ENCODE measurements around the gene RREB1. TPM values are rescaled to one million over a fixed set of nuclear protein-coding genes. Genes with fewer than 3 reads are reported as not detected.
A peak's percentile ranks its signal among the peaks of the same experiment; 100 is the strongest.

RREB1 gene
- total RNA-seq, 4 donors from 2014 or later, result 73.9 to 214 (median 107) TPM

DNA sequence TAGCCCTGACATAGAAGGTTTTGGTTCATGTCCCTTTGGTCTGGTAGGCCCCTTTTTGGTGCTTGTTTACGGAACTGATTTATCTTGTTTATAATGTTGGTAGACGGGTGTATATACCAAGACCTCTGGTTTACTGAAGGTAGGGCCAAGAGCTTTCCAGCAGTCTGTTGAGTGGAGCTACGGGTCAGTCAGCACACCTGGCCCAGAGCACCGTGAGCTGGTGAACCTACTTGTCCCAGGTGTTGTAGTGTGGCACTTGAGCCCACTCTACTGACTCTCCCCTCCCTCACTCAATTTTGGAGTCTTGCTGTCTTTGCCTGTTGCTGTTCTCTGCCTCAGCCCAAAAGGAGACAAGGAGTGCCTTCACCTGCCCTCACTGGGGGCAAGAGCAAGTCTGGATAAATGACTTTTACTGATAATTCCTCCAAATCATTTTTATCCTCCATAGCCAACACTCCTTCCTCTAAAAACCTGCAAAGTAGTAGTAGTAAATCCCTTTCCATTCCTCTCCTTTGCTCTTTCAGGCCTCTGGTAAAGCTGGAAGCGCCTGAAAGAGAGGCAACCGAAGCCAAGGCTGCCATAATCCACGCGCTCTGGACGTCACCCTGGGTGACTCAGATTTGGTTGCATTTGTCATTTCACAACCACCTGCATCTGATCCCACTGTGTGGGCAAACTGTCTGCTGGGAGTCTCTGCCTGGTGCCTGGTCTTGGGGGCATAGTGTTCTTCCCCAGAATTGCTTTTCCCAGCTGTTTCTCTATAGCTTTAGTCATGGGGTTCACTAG, 22.2 kb downstream of the RREB1 start:
- H3K9me3 ChIP-seq, result no peaks in the 10 kb centered on the region
- peaks cover 20 to 79% (median 32%) of the 10 kb centered on the region in 4 donors for H3K4me1 ChIP-seq
- no peaks in the 10 kb centered on the region for H3K27me3 ChIP-seq
- TF ChIP-seq, protein P1, sequence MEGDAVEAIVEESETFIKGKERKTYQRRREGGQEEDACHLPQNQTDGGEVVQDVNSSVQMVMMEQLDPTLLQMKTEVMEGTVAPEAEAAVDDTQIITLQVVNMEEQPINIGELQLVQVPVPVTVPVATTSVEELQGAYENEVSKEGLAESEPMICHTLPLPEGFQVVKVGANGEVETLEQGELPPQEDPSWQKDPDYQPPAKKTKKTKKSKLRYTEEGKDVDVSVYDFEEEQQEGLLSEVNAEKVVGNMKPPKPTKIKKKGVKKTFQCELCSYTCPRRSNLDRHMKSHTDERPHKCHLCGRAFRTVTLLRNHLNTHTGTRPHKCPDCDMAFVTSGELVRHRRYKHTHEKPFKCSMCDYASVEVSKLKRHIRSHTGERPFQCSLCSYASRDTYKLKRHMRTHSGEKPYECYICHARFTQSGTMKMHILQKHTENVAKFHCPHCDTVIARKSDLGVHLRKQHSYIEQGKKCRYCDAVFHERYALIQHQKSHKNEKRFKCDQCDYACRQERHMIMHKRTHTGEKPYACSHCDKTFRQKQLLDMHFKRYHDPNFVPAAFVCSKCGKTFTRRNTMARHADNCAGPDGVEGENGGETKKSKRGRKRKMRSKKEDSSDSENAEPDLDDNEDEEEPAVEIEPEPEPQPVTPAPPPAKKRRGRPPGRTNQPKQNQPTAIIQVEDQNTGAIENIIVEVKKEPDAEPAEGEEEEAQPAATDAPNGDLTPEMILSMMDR (IDR thresholded peaks at IDR 0.05), result no peak
- TF ChIP-seq POLR2A (IDR thresholded peaks at IDR 0.05), result no peak
- no peak for TF ChIP-seq POLR2AphosphoS5 (IDR thresholded peaks at IDR 0.05)
- TF ChIP-seq EP300 (IDR thresholded peaks at IDR 0.05; ENCODE audit: low read depth), result no peak
- 56 to 70% methylated on average over 6 to 9 of the region's 9 CpGs for WGBS, 2 donors (ENCODE audit: low coverage in 1 of 2)
- no peak overlapping the region for H3K4me3 ChIP-seq
- DNase-seq, result peak; percentile 43
- intact Hi-C loops (cut with DNase I; ENCODE audit: low total_unique reads), result no loop called here
- no peaks in the 10 kb centered on the region for H3K36me3 ChIP-seq
- peak overlapping the region; percentile 40 to 67 (median 52) for H3K27ac ChIP-seq
- in situ Hi-C loops (cut with MboI; ENCODE audit: low pct_ligation_motif_present in 1 of 4, low pct_unique_long_range_greater_than_20kb in 1 of 4, low sequenced_read_pairs in 3 of 4), result no loop called here

DNA sequence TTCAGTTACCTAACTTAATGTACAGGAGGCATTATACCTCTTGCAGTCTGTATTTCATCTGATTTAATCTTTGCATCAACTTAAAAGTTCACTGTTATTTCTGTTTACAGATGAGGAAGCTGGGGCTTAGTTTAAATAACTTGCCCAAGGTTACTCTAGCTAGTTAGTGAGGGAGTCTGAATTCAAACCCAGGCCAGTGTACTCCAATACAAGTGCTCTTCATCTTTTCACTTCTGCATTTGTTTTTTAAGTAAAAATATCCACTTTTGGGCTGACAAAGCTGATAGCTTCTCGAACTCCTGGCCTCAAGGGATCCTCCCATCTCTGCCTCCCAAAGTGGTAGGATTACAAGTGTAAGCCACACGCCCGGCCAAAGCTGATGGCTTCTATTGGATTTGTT, 23.6 kb downstream of the RREB1 start:
- no peaks in the 10 kb centered on the region for H3K36me3 ChIP-seq
- no peak overlapping the region for H3K4me3 ChIP-seq
- intact Hi-C loops (cut with DNase I; ENCODE audit: low total_unique reads) (no loop called here), in situ Hi-C loops (cut with MboI; ENCODE audit: low pct_ligation_motif_present in 1 of 4, low pct_unique_long_range_greater_than_20kb in 1 of 4, low sequenced_read_pairs in 3 of 4) (no loop called here)
- TF ChIP-seq POLR2AphosphoS5 (IDR thresholded peaks at IDR 0.05), result no peak
- no peak for TF ChIP-seq EP300 (IDR thresholded peaks at IDR 0.05; ENCODE audit: low read depth)
- TF ChIP-seq POLR2A (IDR thresholded peaks at IDR 0.05), result no peak
- TF ChIP-seq, protein P1 (IDR thresholded peaks at IDR 0.05), result no peak
- WGBS, 2 donors (ENCODE audit: low coverage in 1 of 2), result 88 to 100% methylated on average over 1 to 3 of the region's 3 CpGs
- no peak overlapping the region for H3K27ac ChIP-seq
- H3K9me3 ChIP-seq, result no peaks in the 10 kb centered on the region
- no peaks in the 10 kb centered on the region for H3K27me3 ChIP-seq
- DNase-seq, result no peak
- H3K4me1 ChIP-seq, result peaks cover 18 to 86% (median 38%) of the 10 kb centered on the region in 4 donors

DNA sequence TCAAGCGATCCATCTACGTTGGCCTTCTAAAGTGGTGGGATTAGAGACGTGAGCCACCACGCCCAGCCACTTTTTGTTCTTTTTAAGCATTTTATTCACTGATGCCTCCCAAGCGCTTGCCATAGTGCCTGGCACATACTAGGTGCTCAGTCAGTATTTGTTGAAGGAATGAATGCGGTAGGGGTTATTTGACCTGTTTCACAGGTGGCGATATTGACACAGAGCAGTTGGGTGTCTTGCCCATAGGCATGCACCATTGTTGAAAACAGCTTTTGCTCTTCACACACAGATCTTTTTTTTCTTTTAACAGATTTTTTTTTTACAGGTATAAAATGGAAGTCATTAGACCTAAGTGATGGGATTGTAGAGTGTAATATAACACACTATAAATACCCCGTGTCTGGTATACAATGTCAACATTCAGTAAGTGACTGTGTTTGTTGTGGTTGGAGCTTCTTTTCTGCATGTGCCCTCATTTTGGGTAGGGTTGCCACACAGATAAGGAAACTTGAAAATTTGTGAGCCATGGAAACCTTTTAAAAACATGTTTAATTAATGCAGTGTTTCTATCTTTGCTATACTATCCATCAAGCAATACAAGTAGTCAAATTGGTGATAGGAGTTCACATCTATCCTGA, 24.8 kb downstream of the RREB1 start:
- 89 to 90% methylated on average over 2 to 8 of the region's 8 CpGs for WGBS, 2 donors (ENCODE audit: low coverage in 1 of 2)

More for the DNA sequence above, 24.8 kb downstream of the RREB1 start:
- no peaks in the 10 kb centered on the region for H3K9me3 ChIP-seq
- in situ Hi-C loops (cut with MboI; ENCODE audit: low pct_ligation_motif_present in 1 of 4, low pct_unique_long_range_greater_than_20kb in 1 of 4, low sequenced_read_pairs in 3 of 4), result no loop called here
- H3K36me3 ChIP-seq, result no peaks in the 10 kb centered on the region
- H3K4me1 ChIP-seq, result peaks cover 25 to 87% (median 48%) of the 10 kb centered on the region in 4 donors
- no peak for DNase-seq
- H3K27ac ChIP-seq, result peak overlapping the region in 2 of 4 donors; percentile 35 to 47
- no peaks in the 10 kb centered on the region for H3K27me3 ChIP-seq
- H3K4me3 ChIP-seq, result no peak overlapping the region
- intact Hi-C loops (cut with DNase I; ENCODE audit: low total_unique reads), result no loop called here
- no peak for TF ChIP-seq POLR2A (IDR thresholded peaks at IDR 0.05)
- no peak for TF ChIP-seq EP300 (IDR thresholded peaks at IDR 0.05; ENCODE audit: low read depth)
- no peak for TF ChIP-seq POLR2AphosphoS5 (IDR thresholded peaks at IDR 0.05)
- TF ChIP-seq, protein P1 (IDR thresholded peaks at IDR 0.05), result no peak

All from transverse colon (tissue), 4 donors.